Measurements from ENCODE around the gene PCGF3.

DNA sequence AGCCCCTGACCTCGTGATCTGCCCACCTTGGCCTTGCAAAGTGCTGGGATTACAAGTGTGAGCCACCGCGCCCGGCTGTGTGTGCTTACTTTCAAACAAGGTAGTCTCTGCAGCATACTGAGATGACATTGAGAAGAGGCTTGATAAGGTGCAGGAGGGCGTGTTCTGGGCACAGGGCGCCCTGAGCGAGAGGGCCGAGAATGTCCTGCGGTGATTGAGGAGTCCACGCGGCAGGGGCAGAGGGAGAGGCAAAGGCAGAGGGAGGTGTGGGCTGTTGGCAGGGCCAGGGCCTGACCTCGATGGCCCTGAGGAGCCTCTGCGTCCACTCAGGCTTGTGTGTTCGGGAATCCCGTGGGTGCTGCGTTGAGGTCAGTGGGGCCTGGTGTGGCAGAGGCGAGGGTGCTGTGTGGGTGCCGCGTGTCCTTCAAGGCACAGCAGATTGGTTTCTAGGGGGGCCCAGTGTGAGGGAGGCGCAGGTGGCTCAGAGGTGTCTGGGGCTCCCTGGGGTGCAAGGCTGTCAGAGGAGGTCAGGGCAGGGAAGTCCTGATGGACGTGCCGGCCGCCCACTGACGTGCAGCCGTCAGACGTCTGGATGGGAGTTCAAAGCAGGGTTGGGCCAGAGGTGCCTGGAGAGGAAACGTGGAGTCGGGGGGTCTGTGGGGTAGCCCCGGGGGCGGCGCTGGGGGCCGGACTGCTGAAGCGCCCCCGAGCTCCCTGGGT lies 12.1 kb downstream of the PCGF3 start:
- TF ChIP-seq ZNF76 (tag by site-specific recombination; IDR thresholded peaks at IDR 0.05; ENCODE audit: borderline replicate concordance, low read depth) (no peak), CTCF (tag by site-specific recombination; IDR thresholded peaks at IDR 0.05) (no peak), ZNF146 (tag by site-specific recombination; IDR thresholded peaks at IDR 0.05) (no peak), YY1 (tag by site-specific recombination; IDR thresholded peaks at IDR 0.05) (no peak), ZNF426 (tag by site-specific recombination; IDR thresholded peaks at IDR 0.05) (no peak), PRDM10 (tag by site-specific recombination; IDR thresholded peaks at IDR 0.05) (no peak)
- TF ChIP-seq, protein P1, sequence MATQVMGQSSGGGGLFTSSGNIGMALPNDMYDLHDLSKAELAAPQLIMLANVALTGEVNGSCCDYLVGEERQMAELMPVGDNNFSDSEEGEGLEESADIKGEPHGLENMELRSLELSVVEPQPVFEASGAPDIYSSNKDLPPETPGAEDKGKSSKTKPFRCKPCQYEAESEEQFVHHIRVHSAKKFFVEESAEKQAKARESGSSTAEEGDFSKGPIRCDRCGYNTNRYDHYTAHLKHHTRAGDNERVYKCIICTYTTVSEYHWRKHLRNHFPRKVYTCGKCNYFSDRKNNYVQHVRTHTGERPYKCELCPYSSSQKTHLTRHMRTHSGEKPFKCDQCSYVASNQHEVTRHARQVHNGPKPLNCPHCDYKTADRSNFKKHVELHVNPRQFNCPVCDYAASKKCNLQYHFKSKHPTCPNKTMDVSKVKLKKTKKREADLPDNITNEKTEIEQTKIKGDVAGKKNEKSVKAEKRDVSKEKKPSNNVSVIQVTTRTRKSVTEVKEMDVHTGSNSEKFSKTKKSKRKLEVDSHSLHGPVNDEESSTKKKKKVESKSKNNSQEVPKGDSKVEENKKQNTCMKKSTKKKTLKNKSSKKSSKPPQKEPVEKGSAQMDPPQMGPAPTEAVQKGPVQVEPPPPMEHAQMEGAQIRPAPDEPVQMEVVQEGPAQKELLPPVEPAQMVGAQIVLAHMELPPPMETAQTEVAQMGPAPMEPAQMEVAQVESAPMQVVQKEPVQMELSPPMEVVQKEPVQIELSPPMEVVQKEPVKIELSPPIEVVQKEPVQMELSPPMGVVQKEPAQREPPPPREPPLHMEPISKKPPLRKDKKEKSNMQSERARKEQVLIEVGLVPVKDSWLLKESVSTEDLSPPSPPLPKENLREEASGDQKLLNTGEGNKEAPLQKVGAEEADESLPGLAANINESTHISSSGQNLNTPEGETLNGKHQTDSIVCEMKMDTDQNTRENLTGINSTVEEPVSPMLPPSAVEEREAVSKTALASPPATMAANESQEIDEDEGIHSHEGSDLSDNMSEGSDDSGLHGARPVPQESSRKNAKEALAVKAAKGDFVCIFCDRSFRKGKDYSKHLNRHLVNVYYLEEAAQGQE (tag by site-specific recombination; IDR thresholded peaks at IDR 0.05): no peak
- TF ChIP-seq, protein P2, sequence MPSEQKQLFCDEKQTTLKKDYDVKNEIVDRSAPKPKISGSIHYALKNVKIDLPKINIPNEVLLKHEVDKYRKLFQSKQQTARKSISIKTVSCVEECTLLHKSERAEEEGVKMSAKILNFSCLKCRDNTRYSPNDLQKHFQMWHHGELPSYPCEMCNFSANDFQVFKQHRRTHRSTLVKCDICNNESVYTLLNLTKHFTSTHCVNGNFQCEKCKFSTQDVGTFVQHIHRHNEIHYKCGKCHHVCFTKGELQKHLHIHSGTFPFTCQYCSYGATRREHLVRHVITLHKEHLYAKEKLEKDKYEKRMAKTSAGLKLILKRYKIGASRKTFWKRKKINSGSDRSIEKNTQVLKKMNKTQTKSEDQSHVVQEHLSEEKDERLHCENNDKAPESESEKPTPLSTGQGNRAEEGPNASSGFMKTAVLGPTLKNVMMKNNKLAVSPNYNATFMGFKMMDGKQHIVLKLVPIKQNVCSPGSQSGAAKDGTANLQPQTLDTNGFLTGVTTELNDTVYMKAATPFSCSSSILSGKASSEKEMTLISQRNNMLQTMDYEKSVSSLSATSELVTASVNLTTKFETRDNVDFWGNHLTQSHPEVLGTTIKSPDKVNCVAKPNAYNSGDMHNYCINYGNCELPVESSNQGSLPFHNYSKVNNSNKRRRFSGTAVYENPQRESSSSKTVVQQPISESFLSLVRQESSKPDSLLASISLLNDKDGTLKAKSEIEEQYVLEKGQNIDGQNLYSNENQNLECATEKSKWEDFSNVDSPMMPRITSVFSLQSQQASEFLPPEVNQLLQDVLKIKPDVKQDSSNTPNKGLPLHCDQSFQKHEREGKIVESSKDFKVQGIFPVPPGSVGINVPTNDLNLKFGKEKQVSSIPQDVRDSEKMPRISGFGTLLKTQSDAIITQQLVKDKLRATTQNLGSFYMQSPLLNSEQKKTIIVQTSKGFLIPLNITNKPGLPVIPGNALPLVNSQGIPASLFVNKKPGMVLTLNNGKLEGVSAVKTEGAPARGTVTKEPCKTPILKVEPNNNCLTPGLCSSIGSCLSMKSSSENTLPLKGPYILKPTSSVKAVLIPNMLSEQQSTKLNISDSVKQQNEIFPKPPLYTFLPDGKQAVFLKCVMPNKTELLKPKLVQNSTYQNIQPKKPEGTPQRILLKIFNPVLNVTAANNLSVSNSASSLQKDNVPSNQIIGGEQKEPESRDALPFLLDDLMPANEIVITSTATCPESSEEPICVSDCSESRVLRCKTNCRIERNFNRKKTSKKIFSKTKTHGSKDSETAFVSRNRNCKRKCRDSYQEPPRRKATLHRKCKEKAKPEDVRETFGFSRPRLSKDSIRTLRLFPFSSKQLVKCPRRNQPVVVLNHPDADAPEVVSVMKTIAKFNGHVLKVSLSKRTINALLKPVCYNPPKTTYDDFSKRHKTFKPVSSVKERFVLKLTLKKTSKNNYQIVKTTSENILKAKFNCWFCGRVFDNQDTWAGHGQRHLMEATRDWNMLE (tag by site-specific recombination; conservative IDR thresholded peaks at IDR 0.05; ENCODE audit: low read depth): no peak
